HuH-7 (cell line): ENCODE results near the gene DEFB108B.
"Not testable (repeated sequence)": the region's sequence is repeated elsewhere in the genome, so short reads cannot be mapped to it uniquely, and the experiment has no call there.

Source experiments
- DNase-seq: peaks from one replicate; pipeline ENCODE4 v3.0.0; 2011; ENCODE audit warnings: low spot score

The DEFB108B gene

GRCh38 chr11:71821539-71821938 lies 11.5 kb upstream of the DEFB108B start:
- DNase-seq, result not testable (repeated sequence)

- DNase-seq, result not testable (repeated sequence)
Observed at GRCh38 chr11:71829247-71829646, 3.8 kb upstream of the DEFB108B start.

- DNase-seq, result not testable (repeated sequence)
Observed at GRCh38 chr11:71829686-71830085, 3.3 kb upstream of the DEFB108B start.

- not testable (repeated sequence) for DNase-seq
Observed at GRCh38 chr11:71842720-71843119, 9.7 kb downstream of the DEFB108B start.

- not testable (repeated sequence) for DNase-seq
Observed at GRCh38 chr11:71843355-71843754, 10.4 kb downstream of the DEFB108B start.

- no peak for DNase-seq
Observed at GRCh38 chr11:71843858-71844257, 10.9 kb downstream of the DEFB108B start.

GRCh38 chr11:71853895-71854294 lies 20.9 kb downstream of the DEFB108B start:
- not testable (repeated sequence) for DNase-seq

- not testable (repeated sequence) for DNase-seq
Observed at GRCh38 chr11:71855880-71856279, 22.9 kb downstream of the DEFB108B start.

- not testable (repeated sequence) for DNase-seq
Observed at GRCh38 chr11:71860835-71861234, 27.8 kb downstream of the DEFB108B start.

- not testable (repeated sequence) for DNase-seq
Observed at GRCh38 chr11:71863978-71864627, 31.1 kb downstream of the DEFB108B start.

GRCh38 chr11:71867209-71867608 lies 34.2 kb downstream of the DEFB108B start:
- DNase-seq, result not testable (repeated sequence)

- not testable (repeated sequence) for DNase-seq
Observed at GRCh38 chr11:71869931-71870330, 36.9 kb downstream of the DEFB108B start.

GRCh38 chr11:71870661-71871060 lies 37.7 kb downstream of the DEFB108B start:
- not testable (repeated sequence) for DNase-seq

GRCh38 chr11:71876262-71876661 lies 43.3 kb downstream of the DEFB108B start:
- not testable (repeated sequence) for DNase-seq

- not testable (repeated sequence) for DNase-seq
Observed at GRCh38 chr11:71878059-71878458, 45.1 kb downstream of the DEFB108B start, which contains the start of gene DEFB131B. TSS of gene DEFB131B (plus strand) at chr11:71878453. CDS start at chr11:71878453, 0 bp downstream.

GRCh38 chr11:71885806-71886205 lies 52.8 kb downstream of the DEFB108B start:
- DNase-seq, result not testable (repeated sequence)
